ENCODE data around the gene AVEN. TPM values are rescaled to one million over a fixed set of nuclear protein-coding genes. Genes with fewer than 3 reads are reported as not detected.

Gene AVEN
- total and polyA plus RNA-seq, 11 donors = 16.3 to 37.1 (median 21.0) TPM

- intact Hi-C loops (cut with DNase I) = no loop called here
- no peak for TF ChIP-seq POLR2A (IDR thresholded peaks at IDR 0.05)
- TF ChIP-seq, protein P1, sequence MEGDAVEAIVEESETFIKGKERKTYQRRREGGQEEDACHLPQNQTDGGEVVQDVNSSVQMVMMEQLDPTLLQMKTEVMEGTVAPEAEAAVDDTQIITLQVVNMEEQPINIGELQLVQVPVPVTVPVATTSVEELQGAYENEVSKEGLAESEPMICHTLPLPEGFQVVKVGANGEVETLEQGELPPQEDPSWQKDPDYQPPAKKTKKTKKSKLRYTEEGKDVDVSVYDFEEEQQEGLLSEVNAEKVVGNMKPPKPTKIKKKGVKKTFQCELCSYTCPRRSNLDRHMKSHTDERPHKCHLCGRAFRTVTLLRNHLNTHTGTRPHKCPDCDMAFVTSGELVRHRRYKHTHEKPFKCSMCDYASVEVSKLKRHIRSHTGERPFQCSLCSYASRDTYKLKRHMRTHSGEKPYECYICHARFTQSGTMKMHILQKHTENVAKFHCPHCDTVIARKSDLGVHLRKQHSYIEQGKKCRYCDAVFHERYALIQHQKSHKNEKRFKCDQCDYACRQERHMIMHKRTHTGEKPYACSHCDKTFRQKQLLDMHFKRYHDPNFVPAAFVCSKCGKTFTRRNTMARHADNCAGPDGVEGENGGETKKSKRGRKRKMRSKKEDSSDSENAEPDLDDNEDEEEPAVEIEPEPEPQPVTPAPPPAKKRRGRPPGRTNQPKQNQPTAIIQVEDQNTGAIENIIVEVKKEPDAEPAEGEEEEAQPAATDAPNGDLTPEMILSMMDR (IDR thresholded peaks at IDR 0.05) = no peak
Observed at GRCh38 chr15:33908406-33908805, 130.6 kb downstream of the AVEN start.

DNA sequence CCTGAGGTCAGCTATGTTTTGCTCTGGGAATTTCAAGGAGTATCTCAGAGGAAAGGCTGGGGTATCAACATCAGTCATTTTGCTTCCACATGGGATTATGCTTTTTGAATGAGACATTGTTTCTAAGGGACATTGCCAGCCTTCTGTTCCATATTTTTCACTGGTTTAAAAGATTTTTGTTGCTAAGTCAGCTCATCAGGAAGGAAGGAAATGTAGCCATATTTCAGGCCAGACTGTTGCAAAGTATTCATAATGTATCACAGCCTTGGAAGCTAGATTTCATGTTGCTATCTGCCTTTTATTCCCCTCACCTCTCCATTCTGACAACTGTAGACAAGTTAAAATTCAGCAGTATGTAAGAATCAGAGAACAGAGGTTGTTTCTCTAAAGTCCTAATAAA lies 131.7 kb downstream of the AVEN start:
- no peak for TF ChIP-seq POLR2A (IDR thresholded peaks at IDR 0.05)
- TF ChIP-seq, protein P1 (IDR thresholded peaks at IDR 0.05) = no peak
- H3K4me1 ChIP-seq = peaks cover 0 to 9% (median 5%) of the 10 kb centered on the region in 12 donors
- H3K27me3 ChIP-seq = no peaks in the 10 kb centered on the region
- DNase-seq (no peak), ATAC-seq (no peak)
- intact Hi-C loops (cut with DNase I) = no loop called here
- no peaks in the 10 kb centered on the region for H3K36me3 ChIP-seq
- no peak overlapping the region for H3K4me3 ChIP-seq
- no peak overlapping the region for H3K27ac ChIP-seq
- no peaks in the 10 kb centered on the region for H3K9me3 ChIP-seq

More at GRCh38 chr15:33908406-33908805, 130.6 kb downstream of the AVEN start:
- WGBS, 4 donors = 86 to 96% (median 91%) methylated on average over 3 of the region's 3 CpGs
- Histone ChIP-seq H3K27me3 (no peaks in the 10 kb centered on the region), H3K36me3 (no peaks in the 10 kb centered on the region), H3K9me3 (no peaks in the 10 kb centered on the region), H3K27ac (no peak overlapping the region), H3K4me3 (no peak overlapping the region), H3K4me1 (peaks cover 0 to 9% (median 5%) of the 10 kb centered on the region in 12 donors)
- ATAC-seq = no peak
- DNase-seq = no peak

DNA sequence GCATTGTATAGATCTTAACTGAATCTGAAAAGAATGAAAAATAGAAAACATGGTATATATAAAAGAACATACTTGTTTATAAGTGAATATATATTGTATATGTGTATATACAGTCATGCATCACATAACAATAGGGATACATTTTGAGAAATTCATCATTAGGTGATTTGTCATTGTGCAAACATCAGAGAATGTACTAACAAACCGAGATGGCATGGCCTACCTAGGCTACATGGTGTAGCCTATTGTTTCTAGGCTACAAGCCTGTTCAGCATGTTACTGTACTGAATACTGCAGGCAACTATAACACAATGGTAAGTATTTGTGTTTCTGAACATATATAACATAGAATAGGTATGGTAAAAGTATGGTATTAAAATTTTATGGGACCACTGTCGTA lies 135.3 kb downstream of the AVEN start:
- 95 to 97% (median 96%) methylated on average over 2 of the region's 2 CpGs for WGBS, 4 donors
- Histone ChIP-seq H3K36me3 (no peaks in the 10 kb centered on the region), H3K4me3 (no peak overlapping the region), H3K27me3 (no peaks in the 10 kb centered on the region), H3K9me3 (no peaks in the 10 kb centered on the region), H3K27ac (no peak overlapping the region), H3K4me1 (peaks cover 0 to 9% (median 5%) of the 10 kb centered on the region in 12 donors)
- intact Hi-C loops (cut with DNase I) = no loop called here
- no peak for DNase-seq
- ATAC-seq = no peak
- no peak for TF ChIP-seq POLR2A (IDR thresholded peaks at IDR 0.05)
- TF ChIP-seq, protein P1 (IDR thresholded peaks at IDR 0.05) = no peak

- DNase-seq (no peak), ATAC-seq (no peak)
- 0% methylated on average over 1 of the region's 1 CpG for WGBS, 4 donors
- intact Hi-C loops (cut with DNase I) = no loop called here
- no peaks in the 10 kb centered on the region for H3K27me3 ChIP-seq
- TF ChIP-seq POLR2A (IDR thresholded peaks at IDR 0.05) = no peak
- TF ChIP-seq, protein P1 (IDR thresholded peaks at IDR 0.05) = no peak
- H3K9me3 ChIP-seq = no peaks in the 10 kb centered on the region
- no peak overlapping the region for H3K27ac ChIP-seq
- peaks cover 0 to 7% (median under 1%) of the 10 kb centered on the region in 12 donors for H3K4me1 ChIP-seq
- no peaks in the 10 kb centered on the region for H3K36me3 ChIP-seq
- no peak overlapping the region for H3K4me3 ChIP-seq
Observed at GRCh38 chr15:33902043-33902442, 137.0 kb downstream of the AVEN start.

All from heart left ventricle (tissue), 16 donors.